ENCODE results near the gene PJA2. TPM values are rescaled to one million over a fixed set of nuclear protein-coding genes. Genes with fewer than 3 reads are reported as not detected.

Gene PJA2
- polyA plus RNA-seq, 1 donor from 2014 or later: 142 TPM

- H2AFZ ChIP-seq (ENCODE audit: low read depth, low read length): no peak overlapping the region
- H3K27ac ChIP-seq (ENCODE audit: low read length): no peak overlapping the region
- no peak overlapping the region for H3K4me2 ChIP-seq (ENCODE audit: low read length)
- H3K36me3 ChIP-seq (ENCODE audit: insufficient read depth, low read length): no peaks in the 10 kb centered on the region
- H3K27me3 ChIP-seq (ENCODE audit: insufficient read depth, low read depth, low read length): no peaks in the 10 kb centered on the region
- peaks cover 4% of the 10 kb centered on the region for H3F3A ChIP-seq (ENCODE audit: insufficient read depth, low read length, poor library complexity, severe bottlenecking)
- H3K9me2 ChIP-seq (ENCODE audit: insufficient read depth, low read length): no peaks in the 10 kb centered on the region
- no peak for TF ChIP-seq RAD21 (conservative IDR thresholded peaks at IDR 0.05)
- no peak for TF ChIP-seq EZH2 (IDR thresholded peaks at IDR 0.05; ENCODE audit: borderline replicate concordance, insufficient read depth, low read length, poor library complexity, severe bottlenecking)
- TF ChIP-seq TAF1 (IDR thresholded peaks at IDR 0.05; ENCODE audit: low read depth): no peak
- TF ChIP-seq POLR2AphosphoS5 (IDR thresholded peaks at IDR 0.05): no peak
- TF ChIP-seq MXI1 (conservative IDR thresholded peaks at IDR 0.05; ENCODE audit: poor library complexity, severe bottlenecking): no peak
- TF ChIP-seq EP300 (conservative IDR thresholded peaks at IDR 0.05; ENCODE audit: poor library complexity, severe bottlenecking): no peak
- no peak for TF ChIP-seq CTCF (IDR thresholded peaks at IDR 0.05; ENCODE audit: poor library complexity, severe bottlenecking)
- no peak for TF ChIP-seq SMC3 (conservative IDR thresholded peaks at IDR 0.05; ENCODE audit: poor library complexity)
- TF ChIP-seq REST (IDR thresholded peaks at IDR 0.05; ENCODE audit: borderline replicate concordance): no peak
- H3K9me3 ChIP-seq (ENCODE audit: low read length): no peaks in the 10 kb centered on the region
- no peak overlapping the region for H3K4me3 ChIP-seq (ENCODE audit: low read length)
- H3K79me2 ChIP-seq (replicated peaks; ENCODE audit: insufficient read depth, low read length): peaks cover 95% of the 10 kb centered on the region
- no peaks in the 10 kb centered on the region for H4K20me1 ChIP-seq (ENCODE audit: insufficient read depth)
- no peak overlapping the region for H3K9ac ChIP-seq (ENCODE audit: low read length)
Measured at GRCh38 chr5:109403469-109403868, 6.3 kb downstream of the PJA2 start.

GRCh38 chr5:109399092-109399759, 10.5 kb downstream of the PJA2 start:
- no peak overlapping the region for H3K27ac ChIP-seq (ENCODE audit: low read length)
- H3K79me2 ChIP-seq (replicated peaks; ENCODE audit: insufficient read depth, low read length): peaks cover 86% of the 10 kb centered on the region
- no peaks in the 10 kb centered on the region for H4K20me1 ChIP-seq (ENCODE audit: insufficient read depth)
- H2AFZ ChIP-seq (ENCODE audit: low read depth, low read length): no peak overlapping the region
- H3K27me3 ChIP-seq (ENCODE audit: insufficient read depth, low read depth, low read length): no peaks in the 10 kb centered on the region
- no peak overlapping the region for H3K4me3 ChIP-seq (ENCODE audit: low read length)
- no peak overlapping the region for H3K4me2 ChIP-seq (ENCODE audit: low read length)
- H3K9me3 ChIP-seq (ENCODE audit: low read length): no peaks in the 10 kb centered on the region
- no peak overlapping the region for H3K9ac ChIP-seq (ENCODE audit: low read length)
- H3F3A ChIP-seq (ENCODE audit: insufficient read depth, low read length, poor library complexity, severe bottlenecking): no peaks in the 10 kb centered on the region
- H3K9me2 ChIP-seq (ENCODE audit: insufficient read depth, low read length): no peaks in the 10 kb centered on the region
- no peaks in the 10 kb centered on the region for H3K36me3 ChIP-seq (ENCODE audit: insufficient read depth, low read length)
- no peak for TF ChIP-seq REST (IDR thresholded peaks at IDR 0.05; ENCODE audit: borderline replicate concordance)
- TF ChIP-seq RAD21 (conservative IDR thresholded peaks at IDR 0.05): no peak
- TF ChIP-seq EP300 (conservative IDR thresholded peaks at IDR 0.05; ENCODE audit: poor library complexity, severe bottlenecking): no peak
- no peak for TF ChIP-seq CTCF (IDR thresholded peaks at IDR 0.05; ENCODE audit: poor library complexity, severe bottlenecking)
- TF ChIP-seq POLR2AphosphoS5 (IDR thresholded peaks at IDR 0.05): no peak
- TF ChIP-seq TAF1 (IDR thresholded peaks at IDR 0.05; ENCODE audit: low read depth): no peak
- TF ChIP-seq EZH2 (IDR thresholded peaks at IDR 0.05; ENCODE audit: borderline replicate concordance, insufficient read depth, low read length, poor library complexity, severe bottlenecking): no peak
- no peak for TF ChIP-seq MXI1 (conservative IDR thresholded peaks at IDR 0.05; ENCODE audit: poor library complexity, severe bottlenecking)
- no peak for TF ChIP-seq SMC3 (conservative IDR thresholded peaks at IDR 0.05; ENCODE audit: poor library complexity)
